GM21528 (cell line): ENCODE data around the gene FTO.

Experiments used
- ATAC-seq: cut with Tn5 transposase; IDR thresholded peaks from one replicate; pipeline ENCODE4 v1.9.1; 2021; ENCODE audit warnings: mild to moderate bottlenecking, moderate library complexity; ENCODE audit not compliant: unreplicated experiment, low FRiP score

The FTO gene

DNA sequence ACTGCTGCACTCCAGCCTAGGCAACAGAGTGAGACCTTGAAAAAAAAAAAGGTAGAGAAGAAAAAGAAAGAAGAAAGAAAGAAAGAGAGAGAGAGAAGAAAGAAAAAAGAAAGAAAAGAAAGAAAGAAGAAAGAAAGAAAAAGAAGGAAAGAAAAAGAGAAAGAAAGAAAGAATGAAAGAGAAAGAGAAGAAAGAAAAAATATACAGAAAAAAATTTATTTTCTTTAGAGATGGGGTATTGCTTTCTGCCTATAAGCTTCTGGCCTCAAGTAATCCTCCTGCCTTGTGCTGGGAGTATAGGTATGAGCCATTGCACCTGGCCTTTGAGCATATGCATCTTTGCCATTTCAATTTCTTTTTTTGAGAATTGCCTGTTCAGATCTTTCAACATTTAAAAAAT is 425.9 kb downstream of the FTO start:
- no peak for ATAC-seq

DNA sequence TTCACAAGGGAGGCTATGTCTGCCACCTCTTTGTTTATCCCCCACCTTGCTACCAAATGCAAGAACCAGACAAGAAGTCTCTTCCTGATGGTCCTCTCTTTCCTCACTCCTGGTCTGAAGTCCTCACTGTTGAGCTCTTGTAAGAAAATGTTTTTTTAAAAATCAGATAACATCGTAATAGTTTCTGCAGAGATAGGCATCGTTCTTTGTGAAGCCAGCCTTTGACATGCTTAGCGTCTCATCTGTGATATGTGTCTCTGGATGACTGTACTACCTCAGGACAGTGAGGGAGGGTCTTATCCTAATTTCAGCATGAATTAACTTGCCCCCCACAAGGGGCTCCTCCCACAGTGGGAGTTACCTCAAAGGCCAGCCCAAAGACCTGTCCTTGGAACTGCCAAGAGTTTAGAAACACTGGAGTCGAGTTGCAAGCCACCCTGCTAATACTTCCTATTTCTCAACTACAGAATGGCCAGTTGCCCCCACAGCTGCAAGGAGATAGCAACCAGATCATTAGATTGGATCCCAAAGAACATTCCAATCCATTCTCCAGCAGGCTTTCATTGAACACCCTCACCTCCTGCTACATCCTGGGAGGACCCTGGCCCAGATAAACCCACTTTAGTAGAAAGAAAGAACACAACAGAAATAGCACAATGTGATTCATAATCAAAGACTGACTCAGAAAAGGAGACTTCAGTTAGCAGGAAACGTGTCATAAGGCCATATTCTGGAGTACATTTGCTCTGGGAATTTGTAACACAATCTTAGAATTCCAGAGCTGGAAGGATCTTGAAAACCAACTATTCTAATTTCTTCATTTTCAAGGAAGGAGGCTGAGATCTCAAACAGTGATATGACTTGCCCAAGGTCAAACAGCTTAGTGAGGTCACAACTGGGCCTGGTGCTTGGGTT is 431.7 kb downstream of the FTO start:
- ATAC-seq: no peak

DNA sequence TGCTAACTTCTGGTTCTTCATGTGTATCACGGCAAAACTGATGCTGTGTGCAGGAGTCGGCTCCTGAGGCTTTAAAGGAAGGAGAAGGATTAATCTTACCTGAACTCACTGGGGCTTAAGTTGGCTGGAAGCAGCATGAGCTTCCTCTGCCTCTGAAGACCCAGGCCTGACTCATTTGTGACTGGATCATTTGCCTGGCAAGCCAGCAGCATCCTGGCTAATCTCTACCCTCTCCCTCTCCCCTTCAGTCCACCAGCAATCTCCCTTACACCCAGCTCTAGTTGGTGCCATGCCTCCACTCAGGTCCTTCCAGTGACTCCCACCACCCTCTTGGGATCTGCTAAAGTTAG is 432.3 kb downstream of the FTO start:
- no peak for ATAC-seq

DNA sequence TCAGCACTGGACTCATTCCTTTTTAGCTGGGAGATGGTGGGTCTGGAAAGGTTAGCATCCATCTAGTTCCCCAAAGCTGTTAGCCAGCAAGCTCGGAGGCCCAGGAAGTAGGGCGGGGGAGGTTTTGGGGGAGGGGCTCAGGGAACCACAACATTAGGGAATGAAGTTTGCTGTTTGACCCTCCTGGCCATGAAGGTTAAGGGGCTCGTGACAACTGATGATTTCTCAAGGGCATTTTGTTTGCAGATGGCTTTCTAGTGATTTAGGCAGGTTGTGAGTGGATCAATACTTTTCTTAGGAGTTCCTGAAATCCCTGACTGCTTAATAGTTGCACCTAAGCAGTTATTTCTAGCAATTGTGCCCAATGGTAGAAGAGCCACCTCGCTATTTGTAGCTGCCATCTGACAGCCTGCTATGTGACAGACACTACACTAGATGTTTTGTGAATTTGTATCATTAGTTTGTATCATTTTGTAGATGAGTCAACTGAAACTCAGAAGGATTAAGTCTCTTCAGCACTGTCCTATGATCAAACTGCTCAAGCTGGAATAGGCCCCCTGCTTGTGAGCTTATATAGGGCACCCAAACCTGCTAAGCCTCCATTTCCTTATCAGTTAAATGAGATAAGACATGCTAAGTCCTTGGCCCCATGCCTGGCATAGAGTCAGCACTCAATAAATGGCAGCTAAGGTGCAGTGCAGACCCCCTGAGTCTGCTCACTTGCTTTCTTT is 436.3 kb downstream of the FTO start:
- ATAC-seq: no peak

DNA sequence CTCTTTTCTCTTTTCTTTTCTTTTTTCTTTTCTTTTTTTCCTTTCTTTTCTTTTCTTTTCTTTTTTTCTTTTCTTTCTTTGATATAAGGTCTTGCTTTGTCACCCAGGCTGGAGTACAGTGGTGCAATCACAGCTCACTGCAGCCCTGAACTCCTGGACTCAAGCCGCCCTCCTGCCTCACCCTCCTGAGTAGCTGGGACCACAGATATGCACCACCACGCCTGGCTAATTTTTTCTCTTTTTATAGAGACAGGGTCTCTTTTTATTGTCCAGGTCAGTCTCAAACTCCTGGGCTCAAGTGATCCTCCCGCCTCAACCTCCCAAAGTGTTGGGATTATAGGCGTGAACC is 436.8 kb downstream of the FTO start:
- no peak for ATAC-seq

DNA sequence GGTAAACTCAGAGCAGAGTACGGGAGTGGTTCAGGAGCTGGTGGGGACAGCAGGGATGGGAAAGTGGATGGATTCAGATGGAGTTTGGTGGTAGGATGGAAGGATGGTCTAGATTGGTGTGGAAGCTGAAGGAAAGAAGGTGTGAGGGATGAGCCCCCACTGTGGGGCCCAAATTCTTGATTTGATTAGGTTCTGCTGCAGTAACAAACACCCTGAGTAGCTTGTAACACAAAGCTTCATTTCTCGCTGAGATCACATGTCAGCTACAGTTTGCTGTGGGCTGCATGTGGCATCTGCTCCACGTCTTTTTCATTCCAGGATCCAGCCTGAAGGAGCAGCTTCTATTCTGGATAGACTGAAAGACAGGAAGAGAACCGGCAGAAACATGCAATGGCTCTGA is 438.8 kb downstream of the FTO start:
- no peak for ATAC-seq

DNA sequence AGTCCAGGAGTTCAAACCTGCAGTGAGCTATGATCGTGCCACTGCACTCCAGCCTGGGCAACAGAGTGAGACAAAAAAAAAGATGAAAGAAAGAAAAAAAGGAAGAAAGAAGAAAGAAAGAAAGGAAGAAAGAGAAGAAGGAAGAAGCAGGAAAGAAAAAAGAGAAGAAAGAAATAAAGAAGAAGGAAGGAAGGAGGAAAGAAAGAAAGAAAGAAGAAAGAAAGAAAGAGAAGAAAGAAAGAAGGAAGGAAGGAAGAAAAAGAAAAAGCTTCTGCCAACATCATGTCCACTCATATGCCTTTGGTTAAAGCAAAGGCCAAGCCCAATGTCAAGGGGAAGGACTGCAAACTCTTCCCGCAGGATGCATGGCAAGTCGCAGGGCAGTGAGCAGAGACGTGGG is 439.5 kb downstream of the FTO start:
- ATAC-seq: no peak

DNA sequence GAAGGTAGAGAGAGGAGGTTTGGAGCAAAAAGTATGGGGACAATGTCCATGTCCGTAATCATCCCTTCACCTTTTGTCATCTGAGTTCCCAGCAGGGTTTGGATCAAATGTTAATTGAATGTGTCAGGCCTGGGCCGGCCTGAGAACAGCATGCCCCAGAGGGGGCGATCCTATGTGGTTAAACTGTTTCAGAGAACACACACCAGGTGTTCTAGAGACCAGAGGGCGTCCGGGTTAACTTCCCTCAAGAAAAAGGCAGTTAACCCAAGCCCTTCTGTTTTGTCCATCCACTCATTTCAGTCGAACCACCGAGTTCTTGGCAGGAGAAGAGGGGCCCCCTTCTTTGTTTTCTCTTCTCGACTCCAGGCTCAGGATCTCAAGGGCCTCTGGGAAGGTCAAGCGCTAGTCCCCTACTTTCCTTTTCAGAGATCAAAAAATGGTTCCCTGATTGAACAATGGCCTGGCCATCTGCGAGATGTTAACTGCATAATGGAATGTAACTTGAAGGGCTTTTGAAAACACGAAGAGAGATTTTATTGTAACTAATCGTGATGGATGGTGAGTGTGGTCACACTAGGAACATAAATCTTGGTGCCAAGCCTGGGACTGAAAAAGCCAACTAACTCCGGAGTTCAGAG is 440.1 kb downstream of the FTO start:
- ATAC-seq: no peak

DNA sequence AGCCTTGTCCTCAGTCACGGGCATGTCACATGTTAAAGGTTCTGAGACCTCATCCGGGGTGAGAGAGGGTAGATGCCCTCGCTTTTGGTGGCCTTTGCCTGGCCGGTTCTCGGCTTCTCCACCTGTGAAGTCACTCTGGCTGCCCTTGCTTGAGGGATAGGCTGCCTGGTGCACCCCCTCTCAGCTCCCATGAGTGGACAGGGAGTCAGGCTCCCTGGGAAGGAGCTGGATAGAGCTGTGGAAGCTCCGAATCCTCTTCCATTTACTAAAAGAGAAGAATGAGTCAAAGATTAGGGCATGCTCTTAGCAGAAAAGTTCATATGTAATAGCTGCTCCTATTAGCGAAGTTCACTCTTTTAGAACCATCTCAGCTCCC is 440.6 kb downstream of the FTO start:
- ATAC-seq: no peak

DNA sequence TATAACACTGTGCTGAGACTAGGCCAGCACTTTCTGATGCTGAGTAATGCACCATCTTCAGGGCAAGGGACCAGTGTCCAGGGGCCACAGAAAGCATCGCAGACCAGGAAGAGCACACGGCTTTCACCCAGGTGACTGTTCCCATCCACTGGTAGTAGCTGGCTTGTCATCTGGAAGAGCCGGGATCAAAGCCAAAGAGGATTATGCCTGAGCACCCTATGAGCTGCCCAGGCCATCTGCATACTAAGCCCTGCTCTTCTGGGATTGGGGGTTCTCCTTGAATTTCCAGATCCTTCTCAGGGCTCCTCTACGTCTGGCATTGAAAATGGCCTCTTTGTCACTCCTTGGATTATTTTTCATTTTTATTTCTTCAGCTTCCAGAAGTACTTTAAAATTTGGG is 441.9 kb downstream of the FTO start:
- no peak for ATAC-seq

DNA sequence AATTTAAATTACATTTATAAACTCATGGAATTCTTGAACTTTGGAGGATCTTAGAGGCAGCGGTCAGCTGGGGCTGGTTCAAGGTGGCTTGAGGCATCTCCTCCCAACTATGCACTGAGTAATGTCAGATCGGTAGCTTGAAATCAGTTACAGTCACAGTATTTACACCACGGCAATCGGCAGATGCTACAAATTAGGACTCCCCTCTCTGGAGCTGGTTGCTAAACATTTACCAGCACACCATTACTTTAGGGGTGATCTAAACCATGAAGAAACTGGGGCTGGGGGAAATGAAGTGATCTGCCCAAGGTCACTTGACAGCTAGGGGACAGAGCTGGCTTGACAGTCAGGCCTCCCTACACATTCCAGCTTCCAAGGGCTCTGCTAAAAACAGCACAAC is 445.0 kb downstream of the FTO start:
- no peak for ATAC-seq

DNA sequence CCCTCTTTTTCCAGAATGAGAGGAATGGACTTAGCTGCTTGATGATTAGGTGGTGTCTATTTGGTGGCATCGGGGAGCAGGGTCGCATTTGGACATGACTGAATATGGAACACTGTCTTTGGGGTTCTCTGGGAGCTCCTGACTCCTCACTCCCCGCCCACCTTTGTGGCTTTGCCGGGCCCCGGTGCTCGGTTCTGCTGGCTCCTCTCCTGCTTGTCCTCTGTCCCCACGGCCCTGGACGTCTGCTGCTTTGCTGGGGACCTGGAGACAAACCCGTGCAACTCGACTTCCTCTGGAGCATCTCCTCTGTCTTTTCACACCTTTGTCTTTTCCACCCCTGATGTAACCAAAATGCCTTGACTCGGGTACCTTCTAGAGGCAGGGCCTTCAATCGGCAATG is 446.9 kb downstream of the FTO start:
- no peak for ATAC-seq

DNA sequence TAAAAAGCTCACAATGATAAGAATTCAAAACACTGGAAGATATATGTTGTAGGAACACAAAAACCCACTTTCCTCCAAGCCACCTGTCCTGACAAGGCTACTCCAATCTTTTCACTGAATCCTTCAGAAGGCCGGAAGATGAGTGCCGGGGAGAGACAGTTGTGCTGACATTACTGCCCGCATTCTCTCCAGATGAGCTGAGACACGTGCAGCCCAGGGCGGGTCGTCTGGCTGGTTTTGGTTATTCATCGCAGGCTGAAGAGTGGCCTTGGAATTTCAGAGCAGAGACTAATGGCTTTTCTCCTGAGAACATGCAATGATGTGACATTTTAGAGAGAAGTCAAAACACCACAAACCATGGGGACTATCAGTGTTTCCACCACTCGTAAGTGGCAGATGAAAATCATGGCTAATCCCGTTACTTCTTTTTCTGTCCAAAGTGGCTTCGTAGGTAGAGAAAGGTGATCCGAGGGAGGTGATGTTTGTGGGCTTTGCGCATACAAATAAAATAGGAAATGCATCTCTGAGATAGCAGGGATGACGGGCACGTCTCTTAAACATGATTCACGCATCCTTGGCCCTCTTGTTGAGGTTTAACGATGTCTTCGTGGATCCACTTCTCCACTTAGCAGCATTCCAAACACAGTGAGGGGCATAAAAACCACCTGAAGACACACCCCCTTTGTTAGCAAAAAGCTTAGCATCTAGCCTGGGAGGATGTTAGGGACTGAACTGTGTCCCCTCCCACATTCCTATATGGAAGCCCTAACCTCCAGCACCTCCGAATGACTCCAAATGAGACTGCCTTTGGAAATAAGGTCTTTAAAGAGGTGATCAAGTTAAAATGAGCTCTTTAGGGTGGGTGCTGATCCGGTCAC is 448.6 kb downstream of the FTO start:
- ATAC-seq: no peak

DNA sequence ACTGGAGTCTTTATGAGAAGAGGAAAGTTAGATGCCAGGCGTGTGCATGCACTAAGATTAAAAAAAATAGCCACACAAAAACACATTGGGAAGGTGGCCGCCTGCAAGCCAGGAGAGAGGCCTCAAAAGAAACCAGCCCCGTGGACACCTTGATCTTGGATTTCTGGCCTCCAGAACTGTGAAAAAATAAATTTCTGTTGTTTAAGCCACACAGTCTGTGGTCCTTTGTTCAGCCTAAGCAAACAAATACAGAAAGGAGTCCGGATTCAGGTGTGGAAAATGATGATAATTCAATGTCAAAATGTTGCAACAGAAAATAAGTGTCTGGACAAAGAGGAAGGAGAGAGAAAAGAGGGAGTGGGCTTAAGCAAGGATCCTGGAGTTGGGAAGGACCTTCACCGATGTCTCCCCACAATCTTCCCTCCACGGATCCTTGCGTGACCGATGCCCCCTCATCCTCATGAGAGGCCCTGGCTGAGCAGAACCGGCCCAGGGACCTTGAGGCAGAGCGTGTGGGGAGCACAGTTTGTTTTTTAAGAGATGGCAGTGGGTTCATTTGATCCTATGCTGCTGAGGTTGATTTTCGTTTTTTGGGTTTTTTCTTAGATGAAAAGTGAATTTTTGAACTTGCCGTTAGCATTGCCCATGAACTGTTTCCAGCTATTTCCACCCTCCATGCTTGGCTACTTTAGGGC is 449.4 kb downstream of the FTO start:
- ATAC-seq: no peak

DNA sequence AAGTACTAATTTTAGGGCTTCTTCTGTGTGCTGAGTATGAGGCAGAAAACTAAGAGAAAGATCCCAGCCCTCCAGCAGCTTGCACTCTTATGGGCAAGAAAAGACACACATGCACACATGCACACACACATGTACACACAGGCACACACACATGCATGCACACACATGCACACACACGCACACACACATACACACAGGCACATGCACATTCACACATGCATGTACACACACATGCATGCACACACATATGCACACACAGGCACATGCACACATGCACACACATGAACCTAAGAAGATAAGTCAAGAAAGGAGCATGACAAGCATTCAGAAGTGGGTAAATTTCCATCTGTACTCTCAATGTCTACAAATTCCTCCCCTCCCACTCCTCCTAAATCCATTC is 452.4 kb downstream of the FTO start:
- no peak for ATAC-seq

DNA sequence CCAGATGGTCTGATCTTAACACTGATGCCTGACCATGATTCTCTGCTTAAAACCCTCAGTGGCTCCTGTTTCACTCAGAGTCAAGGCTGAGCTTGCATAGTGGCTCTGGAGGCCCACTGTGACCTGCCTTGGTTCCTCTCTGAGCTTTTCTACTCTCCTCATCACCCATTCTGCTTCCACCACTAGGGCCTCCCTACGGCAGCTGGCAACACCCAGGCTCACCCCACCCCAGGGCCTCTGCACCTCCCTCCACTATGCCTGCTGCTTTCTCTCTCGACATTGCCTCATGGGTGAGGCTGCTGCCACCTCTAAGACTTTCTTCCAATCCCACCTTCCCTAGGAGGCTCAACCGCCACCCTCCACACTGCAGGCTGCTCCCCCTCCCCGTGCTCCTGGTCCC is 455.0 kb downstream of the FTO start:
- no peak for ATAC-seq

DNA sequence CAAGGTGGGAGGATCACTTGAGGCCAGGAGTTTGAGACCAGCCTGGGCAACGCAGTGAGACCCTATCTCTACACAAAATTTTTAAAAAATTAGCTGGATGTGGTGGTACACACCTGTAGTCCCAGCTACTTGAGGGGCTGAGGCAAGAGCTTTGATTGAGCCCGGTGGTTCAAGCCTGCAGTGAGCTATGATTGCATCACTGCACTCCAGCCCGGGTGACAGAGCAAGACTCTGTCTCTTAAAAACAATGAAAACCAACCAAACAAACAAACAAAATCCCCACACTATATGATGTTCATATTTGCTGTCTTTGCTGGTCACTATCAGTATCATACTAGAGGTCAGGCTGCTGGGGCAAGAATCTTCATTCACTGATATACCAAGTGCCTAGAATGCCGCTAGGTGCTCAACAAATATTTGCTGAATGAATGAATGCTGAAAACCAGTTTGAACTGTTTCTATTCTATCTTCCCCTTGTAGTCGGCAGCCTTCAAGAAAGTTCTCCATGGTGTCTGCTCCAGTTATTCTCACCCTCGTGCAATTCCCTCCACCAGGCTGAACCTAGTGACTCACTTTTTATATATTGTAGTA is 455.6 kb downstream of the FTO start:
- no peak for ATAC-seq

DNA sequence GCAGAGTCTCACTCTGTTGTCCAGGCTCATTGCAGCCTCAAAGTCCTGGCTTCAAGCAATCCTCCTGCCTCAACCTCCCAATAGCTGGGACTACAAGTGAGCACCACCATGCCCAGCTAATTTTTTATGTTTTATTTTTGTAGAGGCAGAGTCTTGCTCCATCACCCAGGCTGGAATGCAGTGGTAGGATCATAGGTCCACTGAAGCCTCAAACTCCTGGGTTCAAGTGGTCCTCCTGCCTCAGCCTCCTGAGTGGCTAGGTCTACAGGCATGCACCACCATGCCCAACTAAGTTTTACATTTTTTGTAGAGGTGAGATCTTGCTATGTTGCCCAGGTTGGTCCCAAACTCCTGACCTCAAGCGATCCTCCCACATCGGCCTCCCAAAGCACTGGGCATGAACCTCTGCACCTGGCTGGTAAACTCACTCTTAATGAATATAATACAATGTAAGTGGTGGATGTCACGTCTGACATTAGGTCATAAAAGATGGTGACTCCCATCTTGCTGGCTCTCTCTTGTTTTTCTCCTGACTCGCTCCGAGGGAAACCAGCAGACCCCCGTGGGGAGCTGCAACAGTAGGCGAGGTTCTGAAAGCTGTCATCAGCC is 456.4 kb downstream of the FTO start:
- no peak for ATAC-seq
